Measurements from ENCODE around the gene SMURF2.

SMURF2 gene

GRCh38 chr17:64564098-64564497 is 98.0 kb downstream of the SMURF2 start:
- Histone ChIP-seq H3K27me3 (ENCODE audit: control insufficient read depth, insufficient read depth, low read length) (no peaks in the 10 kb centered on the region), H3K36me3 (ENCODE audit: control insufficient read depth, insufficient read depth, low read length) (no peaks in the 10 kb centered on the region), H3K79me2 (no peaks in the 10 kb centered on the region), H3K4me1 (no peaks in the 10 kb centered on the region), H3K4me3 (ENCODE audit: low read depth, low read length) (no peak overlapping the region), H3K4me2 (ENCODE audit: low read length) (no peak overlapping the region), H2AFZ (no peak overlapping the region), H3K9ac (no peak overlapping the region), H3K27ac (no peak overlapping the region), H3K9me3 (ENCODE audit: control insufficient read depth, low read length) (no peaks in the 10 kb centered on the region)
- TF ChIP-seq CTCF (IDR thresholded peaks at IDR 0.05): no peak

- no peak overlapping the region for H2AFZ ChIP-seq
- no peaks in the 10 kb centered on the region for H3K79me2 ChIP-seq
- no peak overlapping the region for H3K4me3 ChIP-seq (ENCODE audit: low read depth, low read length)
- no peak overlapping the region for H3K9ac ChIP-seq
- no peak for TF ChIP-seq CTCF (IDR thresholded peaks at IDR 0.05)
- H3K27ac ChIP-seq: no peak overlapping the region
- H3K27me3 ChIP-seq (ENCODE audit: control insufficient read depth, insufficient read depth, low read length): no peaks in the 10 kb centered on the region
- no peaks in the 10 kb centered on the region for H3K9me3 ChIP-seq (ENCODE audit: control insufficient read depth, low read length)
- no peak overlapping the region for H3K4me2 ChIP-seq (ENCODE audit: low read length)
- no peaks in the 10 kb centered on the region for H3K36me3 ChIP-seq (ENCODE audit: control insufficient read depth, insufficient read depth, low read length)
- H3K4me1 ChIP-seq: no peaks in the 10 kb centered on the region
Observed at GRCh38 chr17:64555281-64555680, 106.8 kb downstream of the SMURF2 start.

GRCh38 chr17:64554028-64554637 is 108.0 kb downstream of the SMURF2 start:
- H3K4me2 ChIP-seq (ENCODE audit: low read length): no peak overlapping the region
- H3K79me2 ChIP-seq: no peaks in the 10 kb centered on the region
- H3K9ac ChIP-seq: no peak overlapping the region
- H3K9me3 ChIP-seq (ENCODE audit: control insufficient read depth, low read length): no peaks in the 10 kb centered on the region
- TF ChIP-seq CTCF (IDR thresholded peaks at IDR 0.05): no peak
- no peaks in the 10 kb centered on the region for H3K27me3 ChIP-seq (ENCODE audit: control insufficient read depth, insufficient read depth, low read length)
- no peak overlapping the region for H3K27ac ChIP-seq
- H3K4me1 ChIP-seq: no peaks in the 10 kb centered on the region
- H2AFZ ChIP-seq: no peak overlapping the region
- H3K36me3 ChIP-seq (ENCODE audit: control insufficient read depth, insufficient read depth, low read length): no peaks in the 10 kb centered on the region
- no peak overlapping the region for H3K4me3 ChIP-seq (ENCODE audit: low read depth, low read length)

- no peak overlapping the region for H3K4me3 ChIP-seq (ENCODE audit: low read depth, low read length)
- no peak overlapping the region for H3K9ac ChIP-seq
- no peaks in the 10 kb centered on the region for H3K4me1 ChIP-seq
- H2AFZ ChIP-seq: no peak overlapping the region
- H3K36me3 ChIP-seq (ENCODE audit: control insufficient read depth, insufficient read depth, low read length): no peaks in the 10 kb centered on the region
- TF ChIP-seq CTCF (IDR thresholded peaks at IDR 0.05): no peak
- H3K27me3 ChIP-seq (ENCODE audit: control insufficient read depth, insufficient read depth, low read length): no peaks in the 10 kb centered on the region
- no peaks in the 10 kb centered on the region for H3K9me3 ChIP-seq (ENCODE audit: control insufficient read depth, low read length)
- H3K4me2 ChIP-seq (ENCODE audit: low read length): no peak overlapping the region
- no peaks in the 10 kb centered on the region for H3K79me2 ChIP-seq
- no peak overlapping the region for H3K27ac ChIP-seq
Observed at GRCh38 chr17:64551461-64551860, 110.6 kb downstream of the SMURF2 start.

GRCh38 chr17:64547319-64547718 is 114.8 kb downstream of the SMURF2 start:
- no peak overlapping the region for H2AFZ ChIP-seq
- no peaks in the 10 kb centered on the region for H3K9me3 ChIP-seq (ENCODE audit: control insufficient read depth, low read length)
- no peak overlapping the region for H3K4me3 ChIP-seq (ENCODE audit: low read depth, low read length)
- H3K36me3 ChIP-seq (ENCODE audit: control insufficient read depth, insufficient read depth, low read length): no peaks in the 10 kb centered on the region
- no peak overlapping the region for H3K4me2 ChIP-seq (ENCODE audit: low read length)
- no peaks in the 10 kb centered on the region for H3K27me3 ChIP-seq (ENCODE audit: control insufficient read depth, insufficient read depth, low read length)
- no peak overlapping the region for H3K9ac ChIP-seq
- no peak for TF ChIP-seq CTCF (IDR thresholded peaks at IDR 0.05)
- H3K4me1 ChIP-seq: no peaks in the 10 kb centered on the region
- H3K27ac ChIP-seq: no peak overlapping the region
- no peaks in the 10 kb centered on the region for H3K79me2 ChIP-seq

Measured in parathyroid adenoma (tissue), 2 donors.